H1 (cell line): Measurements from ENCODE around the gene MOCS3.

Source experiments
- CREB1 ChIP-seq: IDR thresholded peaks from 2 replicates; pipeline ENCODE4 v1.6.1; 2012; ENCODE audit warnings: inconsistent platforms
- EP300 ChIP-seq, 2 experiments: IDR thresholded peaks; 1 replicate in 1 of 2; 2 replicates in 1 of 2; pipeline ENCODE4 v1.6.1; 2011 to 2012; ENCODE audit warnings: low read depth in 2 of 2, low read length in 2 of 2, mild to moderate bottlenecking in 2 of 2, borderline replicate concordance in 1 of 2, inconsistent platforms in 1 of 2, moderate library complexity in 1 of 2
- EZH2 ChIP-seq: fragments of 200-600 bp; sonication (generic); IDR thresholded peaks from 2 replicates; pipeline ENCODE4 v1.7.1; 2012; ENCODE audit warnings: low read depth, mild to moderate bottlenecking, moderate library complexity, low read length, inconsistent platforms; ENCODE audit not compliant: severe bottlenecking
- POLR2A ChIP-seq, 2 experiments: IDR thresholded peaks; 1 replicate in 1 of 2; 2 replicates in 1 of 2; pipeline ENCODE4 v1.6.1; 2011; ENCODE audit warnings: low read depth in 2 of 2, low read length in 2 of 2, mild to moderate bottlenecking in 2 of 2; ENCODE audit errors: control extremely low read depth in 1 of 2
- RAD21 ChIP-seq, 2 experiments: IDR thresholded peaks in 1 of 2; conservative IDR thresholded peaks in 1 of 2; 2 replicates each; pipeline ENCODE4 v1.6.1; 2011; ENCODE audit warnings: low read depth in 2 of 2, low read length in 2 of 2, improper control_type of control experiment in 1 of 2, inconsistent platforms in 1 of 2, mild to moderate bottlenecking in 1 of 2, moderate library complexity in 1 of 2
- SIN3A ChIP-seq, 2 experiments: IDR thresholded peaks in 1 of 2; conservative IDR thresholded peaks in 1 of 2; 2 replicates each; pipeline ENCODE4 v1.6.1; 2011 to 2012; ENCODE audit warnings: low read length in 2 of 2, improper control_type of control experiment in 1 of 2, low read depth in 1 of 2, mild to moderate bottlenecking in 1 of 2
- YY1 ChIP-seq: IDR thresholded peaks from 2 replicates; pipeline ENCODE4 v1.6.1; 2011; ENCODE audit warnings: low read depth, mild to moderate bottlenecking, low read length
- TF ChIP-seq, protein P1 (sequence below), 3 experiments: IDR thresholded peaks; 1 replicate in 2 of 3; 2 replicates in 1 of 3; pipeline versions ENCODE4 v1.5.1 to v1.6.1; 2011; ENCODE audit warnings: low read length in 3 of 3, mild to moderate bottlenecking in 3 of 3, inconsistent platforms in 2 of 3, low read depth in 1 of 3, moderate library complexity in 1 of 3; ENCODE audit not compliant: insufficient read depth in 1 of 3; ENCODE audit errors: control extremely low read depth in 1 of 3
- TF ChIP-seq, protein P2 (sequence below): IDR thresholded peaks from 2 replicates; pipeline ENCODE4 v1.6.1; 2012; ENCODE audit warnings: inconsistent platforms

DNA sequence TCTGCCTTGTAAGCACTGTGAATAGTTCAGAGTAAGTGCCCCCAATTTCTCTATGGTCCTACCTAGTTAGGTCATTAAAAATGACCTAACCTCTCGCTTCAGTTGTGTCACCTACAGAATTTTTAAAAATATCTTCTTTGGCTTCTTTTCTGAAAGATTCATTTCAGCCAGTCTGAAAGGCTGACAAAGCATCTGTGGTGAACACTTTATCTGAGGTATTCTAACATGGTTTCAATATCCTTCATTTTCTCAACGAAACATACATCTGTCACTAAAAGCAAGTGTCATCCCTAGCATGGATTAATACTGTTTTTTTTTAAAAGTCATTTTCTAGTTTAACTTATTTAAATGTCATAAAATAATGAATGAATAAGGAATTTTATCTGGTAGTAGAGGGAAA, 5.4 kb upstream of the MOCS3 start:
- TF ChIP-seq YY1, result no peak
- no peak for TF ChIP-seq EP300 (IDR thresholded peaks at IDR 0.05; ENCODE audit: borderline replicate concordance in 1 of 2, low read depth in 2 of 2, low read length in 2 of 2)
- TF ChIP-seq, protein P1, sequence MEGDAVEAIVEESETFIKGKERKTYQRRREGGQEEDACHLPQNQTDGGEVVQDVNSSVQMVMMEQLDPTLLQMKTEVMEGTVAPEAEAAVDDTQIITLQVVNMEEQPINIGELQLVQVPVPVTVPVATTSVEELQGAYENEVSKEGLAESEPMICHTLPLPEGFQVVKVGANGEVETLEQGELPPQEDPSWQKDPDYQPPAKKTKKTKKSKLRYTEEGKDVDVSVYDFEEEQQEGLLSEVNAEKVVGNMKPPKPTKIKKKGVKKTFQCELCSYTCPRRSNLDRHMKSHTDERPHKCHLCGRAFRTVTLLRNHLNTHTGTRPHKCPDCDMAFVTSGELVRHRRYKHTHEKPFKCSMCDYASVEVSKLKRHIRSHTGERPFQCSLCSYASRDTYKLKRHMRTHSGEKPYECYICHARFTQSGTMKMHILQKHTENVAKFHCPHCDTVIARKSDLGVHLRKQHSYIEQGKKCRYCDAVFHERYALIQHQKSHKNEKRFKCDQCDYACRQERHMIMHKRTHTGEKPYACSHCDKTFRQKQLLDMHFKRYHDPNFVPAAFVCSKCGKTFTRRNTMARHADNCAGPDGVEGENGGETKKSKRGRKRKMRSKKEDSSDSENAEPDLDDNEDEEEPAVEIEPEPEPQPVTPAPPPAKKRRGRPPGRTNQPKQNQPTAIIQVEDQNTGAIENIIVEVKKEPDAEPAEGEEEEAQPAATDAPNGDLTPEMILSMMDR (IDR thresholded peaks at IDR 0.05; ENCODE audit: control extremely low read depth in 1 of 3, insufficient read depth in 1 of 3, low read depth in 1 of 3, low read length in 3 of 3), result no peak
- TF ChIP-seq POLR2A (IDR thresholded peaks at IDR 0.05; ENCODE audit: control extremely low read depth in 1 of 2, low read depth in 2 of 2, low read length in 2 of 2), result no peak
- TF ChIP-seq EZH2, result no peak
- no peak for TF ChIP-seq RAD21 (IDR thresholded peaks at IDR 0.05 in 1 of 2, conservative IDR thresholded peaks at IDR 0.05 in 1 of 2; ENCODE audit: low read depth in 2 of 2, low read length in 2 of 2)
- TF ChIP-seq SIN3A (conservative IDR thresholded peaks at IDR 0.05 in 1 of 2, IDR thresholded peaks at IDR 0.05 in 1 of 2; ENCODE audit: low read depth in 1 of 2, low read length in 2 of 2), result no peak
- TF ChIP-seq CREB1, result no peak
- TF ChIP-seq, protein P2, sequence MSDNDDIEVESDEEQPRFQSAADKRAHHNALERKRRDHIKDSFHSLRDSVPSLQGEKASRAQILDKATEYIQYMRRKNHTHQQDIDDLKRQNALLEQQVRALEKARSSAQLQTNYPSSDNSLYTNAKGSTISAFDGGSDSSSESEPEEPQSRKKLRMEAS, result no peak
